NCI-H2107 treated with DMSO at 0.1 percent for 48 hours (cell line): ENCODE measurements around the gene MYOC.
"Not testable (repeated sequence)": the region's sequence is repeated elsewhere in the genome, so short reads cannot be mapped to it uniquely, and the experiment has no call there.

Experiments
- DNase-seq: peaks from one replicate; lab custom pipeline; 2025; ENCODE audit not compliant: unreplicated experiment; lab: John Stamatoyannopoulos, UW

Gene MYOC

DNA sequence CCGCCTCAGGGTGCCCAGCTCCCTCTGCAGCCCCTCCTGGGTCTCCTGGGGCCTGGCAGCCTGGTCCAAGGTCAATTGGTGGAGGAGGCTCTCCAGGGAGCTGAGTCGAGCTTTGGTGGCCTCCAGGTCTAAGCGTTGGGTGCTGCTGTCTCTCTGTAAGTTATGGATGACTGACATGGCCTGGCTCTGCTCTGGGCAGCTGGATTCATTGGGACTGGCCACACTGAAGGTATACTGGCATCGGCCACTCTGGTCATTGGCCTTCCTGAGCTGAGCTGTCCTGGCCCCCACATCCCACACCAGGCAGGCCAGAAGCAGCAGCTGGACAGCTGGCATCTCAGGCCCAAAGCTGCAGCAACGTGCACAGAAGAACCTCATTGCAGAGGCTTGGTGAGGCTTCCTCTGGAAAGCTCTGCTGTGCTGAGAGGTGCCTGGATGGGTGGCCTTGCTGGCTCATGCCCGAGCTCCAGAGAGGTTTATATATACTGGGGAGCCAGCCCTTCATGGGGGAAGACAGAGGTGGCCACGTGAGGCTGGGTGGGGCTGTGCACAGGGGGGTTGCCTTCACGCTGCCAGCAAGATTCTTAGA lies at the start of gene MYOC:
TSS of gene MYOC (minus strand) at position 455 of the 589 bp plus-strand sequence. CDS start at position 378, 77 bp downstream.
- no peak for DNase-seq

DNA sequence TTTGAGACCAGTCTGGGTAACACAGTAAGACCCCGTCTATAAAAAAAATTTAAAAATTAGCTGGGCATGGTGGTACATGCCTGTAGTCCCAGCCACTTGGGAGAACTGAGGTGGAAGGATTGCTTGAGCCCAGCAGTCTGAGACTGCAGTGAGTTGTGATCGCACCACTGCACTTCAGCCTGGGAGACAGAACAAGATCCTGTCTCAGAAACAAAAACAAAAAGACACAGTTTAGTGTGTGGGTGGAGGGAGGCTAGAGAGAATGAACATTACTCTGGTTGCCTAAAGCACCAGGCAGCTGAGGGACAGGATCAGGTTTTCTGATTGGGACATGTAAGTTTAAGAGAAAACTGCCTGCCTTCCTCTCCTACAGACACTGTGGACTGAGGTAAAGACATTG lies 47.0 kb upstream of the MYOC start:
- DNase-seq, result no peak

DNA sequence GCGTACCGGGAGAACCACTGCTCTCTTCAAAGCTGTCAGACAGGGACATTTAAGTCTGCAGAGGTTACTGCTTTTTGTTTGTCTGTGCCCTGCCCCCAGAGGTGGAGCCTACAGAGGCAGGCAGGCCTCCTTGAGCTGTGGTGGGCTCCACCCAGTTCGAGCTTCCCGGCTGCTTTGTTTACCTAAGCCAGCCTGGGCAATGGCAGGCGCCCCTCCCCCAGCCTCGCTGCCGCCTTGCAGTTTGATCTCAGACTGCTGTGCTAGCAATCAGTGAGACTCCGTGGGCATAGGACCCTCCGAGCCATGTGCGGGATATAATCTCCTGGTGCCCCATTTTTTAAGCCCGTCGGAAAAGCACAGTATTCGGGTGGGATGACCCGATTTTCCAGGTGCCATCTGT lies 43.3 kb upstream of the MYOC start:
- not testable (repeated sequence) for DNase-seq

- DNase-seq, result not testable (repeated sequence)
These were observed 41.1 kb upstream of the MYOC start for GRCh38 chr1:171693541-171693940.

- no peak for DNase-seq
These were observed 31.4 kb upstream of the MYOC start for GRCh38 chr1:171683870-171684269.

- no peak for DNase-seq
These were observed 27.9 kb upstream of the MYOC start for GRCh38 chr1:171680339-171680738.

GRCh38 chr1:171676823-171677222 lies 24.3 kb upstream of the MYOC start:
- no peak for DNase-seq

DNA sequence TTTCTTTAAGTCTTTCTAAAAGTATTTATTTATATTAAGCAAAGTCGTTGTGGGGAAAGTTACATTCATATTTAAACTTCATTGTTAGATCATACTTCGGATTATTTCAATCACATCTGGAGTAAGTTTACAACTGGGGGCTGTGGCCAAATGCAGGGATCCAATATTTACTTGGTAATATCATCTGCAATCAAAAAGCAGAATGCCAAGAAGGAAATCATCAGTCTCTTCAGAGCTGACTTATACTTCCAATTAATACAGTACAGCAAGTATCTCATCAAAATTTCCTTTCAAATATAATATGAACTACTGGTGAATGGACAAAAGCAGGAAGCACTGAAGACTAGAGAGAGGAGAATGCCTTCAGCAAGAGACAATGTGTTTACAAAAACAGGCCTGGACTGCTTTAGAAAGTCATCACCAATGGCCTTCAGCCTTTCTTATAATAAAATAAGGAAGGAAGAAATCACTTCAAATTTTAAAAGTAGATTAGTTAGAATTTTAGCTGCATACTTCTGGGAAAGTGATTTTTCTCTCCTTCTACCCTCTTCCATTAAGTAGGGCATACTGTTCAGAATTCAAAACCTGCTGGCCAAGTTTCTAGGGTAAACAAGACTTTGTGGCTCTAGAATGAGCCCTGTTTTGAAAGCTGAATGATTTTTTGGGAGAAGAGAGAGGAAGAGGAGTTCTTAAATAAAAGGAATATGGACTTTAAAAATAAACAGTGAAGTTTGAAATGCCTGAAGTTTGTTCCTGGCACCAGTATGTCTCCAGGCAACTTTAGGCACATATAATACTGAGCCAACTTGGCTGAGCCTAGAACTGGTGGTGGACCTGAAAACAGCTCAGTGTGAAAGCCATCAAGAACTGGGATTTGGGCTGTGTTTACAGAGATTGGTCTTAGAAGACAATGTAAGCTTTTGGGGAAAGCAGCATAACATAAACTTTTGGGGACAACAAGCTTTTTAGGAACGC lies 22.2 kb upstream of the MYOC start:
- DNase-seq, result no peak

DNA sequence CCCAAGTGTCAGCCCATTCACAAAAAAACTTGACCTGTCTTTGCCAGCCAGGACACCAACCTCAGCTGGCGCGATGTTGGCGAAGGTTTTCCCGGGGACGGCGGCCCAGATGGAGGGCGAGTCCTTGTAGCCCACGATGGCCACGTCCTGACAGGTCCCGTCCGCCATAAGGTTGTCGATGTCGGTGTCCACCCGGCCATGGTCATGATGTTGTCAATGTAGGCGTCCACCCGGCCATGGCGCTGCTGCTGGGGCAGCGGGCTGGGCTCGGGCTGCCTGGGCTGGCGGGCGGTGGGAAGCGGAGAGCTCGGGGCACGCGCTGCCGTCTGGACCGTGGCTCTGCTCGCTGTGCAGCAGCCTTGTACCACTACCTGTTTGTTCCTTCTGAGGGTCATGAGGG lies 18.3 kb upstream of the MYOC start:
- DNase-seq, result no peak

DNA sequence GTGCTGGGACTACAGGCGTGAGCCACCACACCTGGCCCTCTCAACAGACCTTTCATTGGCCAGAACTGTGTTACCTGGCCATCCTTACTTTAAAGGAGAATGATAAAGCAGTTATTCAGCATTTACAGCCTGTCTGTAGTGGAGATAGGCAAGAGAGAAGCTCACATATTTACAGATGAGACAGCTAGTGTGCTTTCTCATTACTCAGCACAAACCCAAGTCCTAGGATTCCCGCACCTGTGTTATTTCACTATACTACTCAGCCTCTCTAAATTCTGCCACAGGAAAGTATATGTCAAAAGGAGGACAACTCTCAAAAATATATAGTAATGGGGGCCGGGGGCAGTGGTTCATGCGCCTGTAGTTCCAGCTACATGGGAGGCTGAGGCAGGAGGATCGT lies 15.9 kb upstream of the MYOC start:
- no peak for DNase-seq

DNA sequence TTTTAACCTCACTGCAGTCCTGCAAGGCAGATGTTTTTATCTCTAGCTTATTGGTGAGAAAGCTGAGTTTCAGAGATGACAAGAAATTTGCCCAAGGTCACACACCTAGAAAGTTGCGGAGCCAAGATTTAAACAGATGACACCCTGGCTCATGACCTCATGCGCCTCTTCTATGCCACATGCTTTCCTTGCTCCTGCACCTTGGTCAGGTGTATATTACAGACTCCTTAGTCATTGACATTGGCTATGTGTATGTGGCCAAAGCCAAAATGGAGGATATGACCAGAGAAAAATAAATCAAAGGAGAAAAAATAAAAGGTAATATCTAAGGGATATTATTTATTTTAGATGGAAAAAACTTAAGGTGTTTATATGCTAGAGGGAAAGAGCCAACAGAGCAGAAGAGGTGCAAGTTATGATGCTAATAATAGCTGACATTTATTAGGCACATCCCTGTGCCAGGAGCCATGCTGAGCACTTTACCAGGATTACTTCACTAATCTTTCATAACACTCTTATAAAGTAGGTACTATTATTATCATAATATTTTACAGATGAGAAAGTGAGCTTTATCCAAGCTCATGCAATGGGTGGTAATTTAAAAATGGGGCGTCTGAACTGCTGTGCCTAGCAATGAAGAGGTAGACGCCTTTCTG lies 13.8 kb upstream of the MYOC start:
- no peak for DNase-seq

GRCh38 chr1:171664976-171665375 lies 12.5 kb upstream of the MYOC start:
- DNase-seq, result no peak

DNA sequence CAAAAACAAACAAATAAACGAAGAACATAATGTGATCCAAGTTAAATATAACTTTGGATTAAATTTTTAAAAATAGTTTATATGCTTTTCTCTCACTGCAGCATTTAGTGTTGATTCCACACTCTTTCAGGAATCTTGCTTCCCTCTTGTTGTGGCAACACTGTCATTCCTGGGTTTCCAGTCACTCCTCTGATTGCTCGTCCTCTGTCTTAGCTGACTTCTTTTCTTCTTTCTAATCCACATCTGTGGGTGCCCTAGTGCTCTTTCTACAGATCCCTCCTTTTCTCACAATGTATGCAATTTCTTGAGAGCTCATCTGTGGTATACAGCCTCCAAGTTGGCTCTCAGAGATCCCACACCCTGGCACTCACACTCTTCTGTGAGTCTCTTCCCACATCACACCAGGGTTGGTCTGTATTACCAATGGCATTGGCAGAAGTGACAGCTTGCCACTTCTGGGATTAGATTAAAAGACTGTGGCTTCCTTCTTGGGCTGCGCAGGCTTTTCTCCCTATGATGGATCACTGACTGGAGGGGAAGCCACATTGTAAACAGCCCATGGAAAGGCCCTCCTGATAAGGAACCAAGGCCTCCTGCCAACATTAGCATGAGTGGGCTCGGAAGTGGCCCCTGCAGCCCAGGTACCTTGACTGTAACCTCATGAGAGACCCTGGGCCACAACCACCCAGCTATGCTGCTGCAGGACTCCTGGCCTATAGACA lies 11.5 kb upstream of the MYOC start:
- no peak for DNase-seq

DNA sequence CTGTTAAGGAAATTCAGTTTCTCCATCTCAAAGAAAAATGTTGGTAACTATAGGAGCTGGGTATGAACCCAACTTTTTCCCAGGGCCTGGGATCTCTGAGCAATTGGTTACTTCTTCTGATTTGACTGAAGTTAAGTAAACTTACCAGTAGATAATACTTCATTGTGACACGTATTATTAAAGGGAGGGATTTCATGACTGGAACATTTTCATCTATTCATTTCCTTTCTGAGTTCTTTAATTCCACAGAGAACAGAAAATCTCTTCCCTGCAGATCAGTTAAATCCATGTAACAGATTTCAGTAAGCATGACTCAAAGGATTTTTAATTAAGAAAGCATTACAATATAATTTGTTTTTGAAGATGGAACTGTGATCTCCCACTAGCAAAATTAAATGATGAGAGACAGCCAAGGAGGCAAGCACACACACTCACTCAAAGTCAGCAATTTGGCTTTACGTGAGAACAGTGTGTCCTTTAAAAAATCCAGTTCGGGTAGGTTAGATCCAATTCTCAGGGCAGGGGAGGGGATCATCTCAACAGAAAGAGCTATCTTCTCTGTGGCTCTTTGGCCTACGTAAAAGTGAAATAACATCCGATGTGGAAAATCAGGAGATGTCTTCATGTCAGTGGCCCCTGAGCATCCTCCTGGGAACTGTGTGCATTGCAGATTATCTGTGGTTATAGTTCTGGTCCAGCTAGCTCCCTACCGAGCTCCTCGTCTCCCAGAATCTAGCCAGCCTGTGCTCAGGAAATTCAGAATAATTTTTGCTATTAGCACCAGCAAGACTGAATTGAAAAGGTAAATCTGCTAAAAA lies 10.8 kb upstream of the MYOC start:
- no peak for DNase-seq

DNA sequence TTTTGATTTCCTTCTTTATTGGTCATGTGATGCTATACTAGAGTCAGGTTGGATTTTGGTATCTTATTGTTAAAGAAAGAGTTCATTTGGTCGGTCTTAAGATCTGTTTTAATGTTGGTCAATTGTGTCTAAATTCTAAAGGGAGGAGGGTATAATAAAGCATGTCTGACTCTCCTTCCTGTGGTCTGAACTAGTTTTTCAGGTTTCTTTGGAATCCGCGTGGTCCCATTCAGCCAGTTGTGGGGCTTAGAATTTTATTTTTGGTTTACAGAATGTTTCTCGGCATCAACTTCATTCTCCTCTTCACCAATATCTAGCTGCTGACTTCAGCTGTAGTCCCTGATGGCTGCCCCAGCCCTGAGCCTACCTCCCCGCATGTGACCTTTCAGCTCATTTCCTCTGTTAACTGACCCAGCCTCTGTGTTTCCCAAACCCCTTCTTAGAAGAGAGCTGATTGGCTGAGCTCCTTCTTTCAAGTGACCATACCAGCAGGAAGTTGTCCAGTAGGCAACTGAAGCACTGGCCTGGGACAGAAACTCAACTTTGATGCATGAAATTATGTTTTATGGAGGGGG lies 8.7 kb upstream of the MYOC start:
- DNase-seq, result no peak

DNA sequence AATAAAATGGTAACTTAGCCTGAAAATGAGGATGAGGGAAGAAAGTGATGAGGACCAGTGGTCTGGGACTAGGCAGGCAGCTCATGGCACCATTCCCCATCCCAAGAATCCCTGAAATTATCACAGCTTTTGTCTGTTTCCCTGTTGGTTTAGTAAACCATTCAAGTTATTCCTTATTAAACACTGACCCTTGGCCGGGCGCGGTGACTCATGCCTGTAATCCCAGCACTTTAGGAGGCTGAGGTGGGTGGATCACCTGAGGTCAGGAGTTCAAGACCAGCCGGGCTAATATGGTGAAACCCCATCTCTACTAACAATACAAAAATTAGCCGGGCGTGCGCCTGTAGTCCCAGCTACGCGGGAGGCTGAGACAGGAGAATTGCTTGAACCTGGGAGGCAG lies 3.7 kb upstream of the MYOC start:
- DNase-seq, result not testable (repeated sequence)

DNA sequence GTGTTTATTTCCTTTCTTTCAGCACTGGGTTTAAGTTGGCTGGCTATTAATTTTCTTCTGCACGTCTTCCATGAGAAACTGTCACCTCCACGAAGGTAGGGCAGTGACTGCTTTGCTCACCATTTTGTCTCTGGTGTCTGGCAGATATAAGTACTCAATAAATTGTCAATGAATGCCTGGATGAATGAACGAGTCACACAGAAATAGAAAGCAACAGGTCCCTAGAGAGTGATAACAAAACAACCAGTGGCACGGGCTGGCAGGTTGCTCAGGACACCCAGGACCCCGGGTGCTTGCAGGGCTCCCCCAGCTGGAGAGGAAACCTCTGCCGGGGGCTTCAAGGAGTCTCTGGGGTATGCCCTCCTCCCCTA lies 3.2 kb upstream of the MYOC start:
- DNase-seq, result no peak

DNA sequence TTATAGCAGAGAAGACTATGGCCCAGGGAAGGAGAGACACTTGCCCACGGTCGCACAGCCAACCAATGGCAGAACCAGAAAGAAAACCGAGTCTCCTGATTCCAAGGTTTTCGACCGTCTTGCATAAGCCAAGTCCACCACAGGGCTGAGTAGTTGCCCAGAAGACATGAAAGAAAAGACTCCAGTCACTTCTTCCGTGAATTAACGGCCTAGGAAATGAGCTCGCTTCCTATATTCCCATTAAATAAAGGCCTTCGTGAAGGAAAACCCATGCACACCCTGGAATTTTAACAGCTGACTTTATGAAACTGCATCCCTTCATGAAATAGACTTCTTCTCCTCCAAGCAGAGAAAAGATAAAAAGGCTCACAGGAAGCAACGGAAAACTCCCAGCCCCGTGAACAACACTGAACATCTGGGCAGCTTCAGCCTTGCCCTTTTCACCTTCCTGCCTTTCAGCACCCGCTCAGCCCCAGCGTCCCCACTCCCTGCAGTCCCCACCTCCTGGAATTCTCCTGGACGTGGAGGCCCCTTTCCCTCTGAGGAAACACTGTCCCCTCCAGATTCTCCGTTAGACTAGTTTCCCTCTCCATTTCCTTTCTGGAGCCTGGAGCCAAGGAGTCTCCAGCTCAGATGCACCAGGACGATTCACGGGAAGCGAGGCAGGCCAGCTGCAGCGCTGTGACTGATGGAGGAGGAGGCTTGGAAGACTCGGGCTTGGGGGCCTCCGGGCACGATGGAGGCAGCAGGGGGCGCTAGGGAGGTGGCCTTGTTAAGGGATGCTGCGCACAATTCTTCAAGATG lies 2.7 kb upstream of the MYOC start:
- no peak for DNase-seq

- DNase-seq, result no peak
These were observed 1.9 kb upstream of the MYOC start for GRCh38 chr1:171654201-171654941.
